GM18508 (cell line): ENCODE measurements around the gene THSD7B.
"Not testable (repeated sequence)": the region's sequence is repeated elsewhere in the genome, so short reads cannot be mapped to it uniquely, and the experiment has no call there.

Experiments
- ATAC-seq: cut with Tn5 transposase; IDR thresholded peaks from one replicate; pipeline ENCODE4 v1.9.1; 2021; ENCODE audit warnings: moderate number of reproducible peaks; ENCODE audit not compliant: insufficient read depth, unreplicated experiment

Gene THSD7B

GRCh38 chr2:137302957-137303356 lies 537.6 kb downstream of the THSD7B start:
- no peak for ATAC-seq

GRCh38 chr2:137316075-137316474 lies 550.7 kb downstream of the THSD7B start:
- no peak for ATAC-seq

GRCh38 chr2:137321566-137321965 lies 556.2 kb downstream of the THSD7B start:
- no peak for ATAC-seq

DNA sequence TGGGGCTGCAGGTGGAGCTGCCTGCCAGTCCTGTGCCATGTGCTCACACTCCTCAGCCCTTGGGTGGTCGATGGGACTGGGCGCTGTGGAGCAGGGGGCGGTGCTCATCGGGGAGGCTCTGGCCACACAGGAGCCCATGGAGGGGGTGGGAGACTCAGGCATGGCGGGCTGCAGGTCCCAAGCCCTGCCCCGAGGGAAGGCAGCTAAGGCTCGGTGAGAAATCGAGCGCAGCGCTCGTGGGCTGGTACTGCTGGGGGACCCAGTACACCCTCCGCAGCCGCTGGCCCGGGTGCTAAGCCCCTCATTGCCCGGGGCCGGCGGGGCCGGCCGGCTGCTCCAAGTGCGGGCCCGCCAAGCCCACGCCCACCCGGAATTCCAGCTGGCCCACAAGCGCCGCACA lies 566.2 kb downstream of the THSD7B start:
- not testable (repeated sequence) for ATAC-seq

GRCh38 chr2:137333386-137334165 lies 568.2 kb downstream of the THSD7B start:
- ATAC-seq = no peak

- no peak for ATAC-seq
Observed at GRCh38 chr2:137336067-137336466, 570.7 kb downstream of the THSD7B start.

GRCh38 chr2:137339051-137339450 lies 573.7 kb downstream of the THSD7B start:
- ATAC-seq = no peak

DNA sequence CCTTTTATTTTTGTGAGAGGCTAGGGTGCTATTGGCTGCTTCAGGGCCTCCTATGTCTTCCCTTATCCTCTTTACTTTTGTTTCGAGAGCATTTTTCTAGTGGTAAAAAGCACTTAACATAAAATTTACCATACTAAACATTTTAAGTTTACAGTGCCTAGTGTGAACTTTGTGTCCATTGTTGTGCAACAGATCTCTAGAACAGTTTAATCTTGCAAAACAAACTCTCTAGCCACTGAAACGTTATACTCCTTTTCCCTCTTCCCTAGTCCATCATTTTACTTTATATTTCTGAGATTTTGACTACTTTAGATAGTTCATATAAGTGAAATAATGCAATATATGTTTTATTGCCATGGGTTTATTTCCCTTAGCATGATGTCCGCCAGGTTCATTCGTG lies 580.6 kb downstream of the THSD7B start:
- ATAC-seq = no peak

DNA sequence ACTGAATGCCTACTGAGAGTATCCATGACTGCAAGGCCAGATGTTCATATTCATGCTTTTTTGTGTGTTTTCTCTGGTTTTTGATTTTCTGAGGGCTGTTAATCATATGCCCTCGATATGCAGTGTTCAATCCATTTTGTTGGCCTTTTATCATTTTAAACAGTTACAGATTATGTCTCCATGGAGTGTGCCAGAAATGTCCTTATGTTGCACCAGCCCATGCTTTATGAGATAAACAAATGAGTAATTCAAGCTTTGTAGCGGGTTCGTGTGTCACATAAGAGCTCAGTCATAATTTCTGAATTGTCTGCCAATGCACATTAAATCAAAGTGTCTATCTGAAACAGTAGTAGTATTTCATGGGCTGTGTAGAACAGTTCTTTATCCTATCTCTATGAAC lies 583.0 kb downstream of the THSD7B start:
- no peak for ATAC-seq

- no peak for ATAC-seq
Observed at GRCh38 chr2:137357634-137358033, 592.3 kb downstream of the THSD7B start.

DNA sequence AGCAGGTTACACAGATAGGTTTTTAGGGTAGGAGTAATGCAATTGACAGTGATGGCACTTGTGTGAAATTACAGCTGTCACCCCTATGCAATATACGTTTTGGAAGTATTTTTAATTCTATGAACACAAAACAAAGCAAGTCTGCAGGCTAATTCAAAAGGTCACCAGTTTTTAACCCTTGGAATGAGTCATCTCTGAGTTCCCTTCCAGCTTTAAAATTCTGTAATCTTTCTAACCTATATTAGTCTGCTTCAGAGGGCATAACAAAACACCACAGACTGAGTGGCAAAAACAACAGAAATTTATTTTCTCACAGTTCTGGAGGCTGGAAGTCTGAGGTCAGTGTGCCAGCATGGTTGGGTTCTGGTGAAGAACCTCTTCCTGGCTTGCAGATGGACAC lies 602.0 kb downstream of the THSD7B start:
- ATAC-seq = no peak

- ATAC-seq = no peak
Observed at GRCh38 chr2:137369106-137369505, 603.8 kb downstream of the THSD7B start.

DNA sequence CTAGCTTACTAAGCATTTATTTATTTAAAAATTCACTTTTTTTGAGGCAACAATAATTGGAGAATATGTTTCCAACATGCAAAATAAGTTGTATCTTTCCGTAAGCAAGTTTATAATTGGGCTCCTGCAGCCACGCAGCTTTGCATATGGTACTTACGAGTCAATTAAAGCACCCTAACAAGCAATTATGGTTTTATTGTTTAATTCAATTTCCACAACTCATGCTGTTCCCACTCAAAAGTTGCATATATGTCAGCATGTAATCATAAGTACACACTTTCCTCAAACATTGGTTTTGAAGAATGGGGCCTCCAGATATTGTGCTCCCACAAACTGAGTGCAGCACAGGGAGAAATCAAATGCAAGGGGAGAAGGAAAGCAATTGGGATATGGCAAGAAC lies 613.8 kb downstream of the THSD7B start:
- ATAC-seq = no peak

GRCh38 chr2:137380610-137381009 lies 615.3 kb downstream of the THSD7B start:
- ATAC-seq = no peak

DNA sequence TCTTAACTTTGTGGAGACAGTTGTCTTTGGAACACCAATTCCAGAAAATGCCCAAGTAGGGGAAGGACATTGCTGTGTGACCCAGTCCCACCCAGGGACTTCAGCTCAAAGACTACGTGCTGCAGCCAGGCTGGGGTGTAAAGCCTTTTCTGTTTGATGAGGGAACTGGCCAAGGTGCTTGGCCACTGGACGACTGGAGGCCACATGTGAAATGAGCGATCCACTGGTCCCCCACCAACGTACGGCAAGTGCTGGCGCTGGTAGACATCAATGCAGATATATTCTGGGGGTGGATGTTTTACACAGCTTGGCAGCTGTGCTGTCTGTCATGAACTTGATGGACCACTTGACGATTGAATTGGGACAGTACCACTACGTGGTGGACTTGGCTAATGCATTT lies 616.4 kb downstream of the THSD7B start:
- ATAC-seq = no peak

GRCh38 chr2:137383391-137383790 lies 618.0 kb downstream of the THSD7B start:
- no peak for ATAC-seq

DNA sequence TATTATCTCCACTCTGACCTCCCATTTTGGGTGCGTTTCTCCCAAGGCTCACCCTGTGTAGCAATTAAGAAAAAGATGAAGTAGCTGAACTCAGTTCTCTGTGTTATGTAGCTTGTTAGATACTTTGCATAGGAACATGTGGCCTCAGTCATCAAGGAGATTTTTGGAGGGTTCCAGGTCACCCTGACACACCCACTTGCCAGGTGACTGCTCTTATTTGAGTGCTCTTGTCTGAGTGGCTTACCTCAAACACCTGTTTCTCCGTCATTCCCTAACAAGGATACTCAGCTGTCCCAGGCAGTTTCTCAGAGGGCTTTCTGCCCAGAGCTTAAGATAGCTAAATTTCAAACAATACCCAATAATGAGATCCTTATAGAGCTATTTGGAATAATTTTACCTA lies 621.7 kb downstream of the THSD7B start:
- ATAC-seq = no peak

- ATAC-seq = no peak
Observed at GRCh38 chr2:137405496-137405895, 640.2 kb downstream of the THSD7B start.

- ATAC-seq = no peak
Observed at GRCh38 chr2:137411585-137411984, 646.2 kb downstream of the THSD7B start.

DNA sequence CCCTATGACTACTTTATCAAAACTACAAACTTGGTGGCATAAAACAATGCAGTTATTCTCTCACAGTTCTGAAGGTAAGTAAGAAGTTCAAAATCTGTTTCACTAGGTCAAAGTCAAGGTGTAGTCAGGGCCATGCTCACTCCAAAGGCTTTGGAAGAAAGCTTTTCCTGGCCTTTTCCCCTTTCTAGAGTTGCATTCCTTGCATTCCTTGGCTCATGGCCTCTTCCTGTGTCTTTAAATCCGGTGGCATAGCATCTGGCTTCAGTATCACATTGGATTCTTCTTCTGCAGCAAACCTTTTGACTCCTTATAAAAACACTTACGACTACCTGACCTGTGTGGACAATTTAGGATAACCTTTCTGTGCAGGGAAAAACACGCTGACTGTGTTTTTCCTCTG lies 655.4 kb downstream of the THSD7B start:
- ATAC-seq = no peak

DNA sequence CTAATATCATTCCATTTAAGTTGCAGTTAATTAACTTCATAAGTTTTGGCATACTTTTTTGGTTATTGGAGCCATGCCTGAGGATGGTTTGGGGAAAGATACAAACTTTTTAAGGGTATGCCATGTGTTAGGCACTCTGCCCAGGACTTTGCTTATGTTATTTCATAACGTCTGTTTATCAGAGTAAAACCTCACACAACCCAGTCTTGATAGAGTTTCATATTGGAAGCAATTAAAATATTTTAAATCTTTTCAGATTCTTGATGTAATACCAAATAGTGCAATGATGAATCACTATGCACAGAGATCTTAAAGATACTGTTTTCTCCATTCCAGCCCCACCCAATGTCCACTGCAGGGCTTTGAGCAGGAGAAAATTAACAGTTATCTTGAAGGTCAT lies 669.8 kb downstream of the THSD7B start:
- no peak for ATAC-seq

DNA sequence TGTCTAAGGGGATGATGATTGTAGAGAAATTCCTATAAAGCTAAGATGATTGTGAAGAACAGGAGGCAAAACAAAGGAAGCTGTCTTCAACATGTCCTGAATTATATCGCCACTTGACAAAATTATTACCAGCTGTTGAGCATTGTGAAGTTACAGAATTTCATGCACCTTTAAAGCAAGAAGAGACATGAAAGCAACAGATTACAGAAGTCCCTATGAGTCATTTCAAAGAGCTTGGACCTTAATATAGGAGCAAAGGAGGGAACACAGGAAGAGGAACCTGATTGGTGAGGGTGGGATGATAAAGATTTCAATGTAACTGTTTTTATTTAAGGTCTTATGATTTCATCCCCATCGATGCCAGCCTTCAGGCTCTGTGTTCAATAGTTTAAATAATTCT lies 672.0 kb downstream of the THSD7B start:
- no peak for ATAC-seq
